K562 (cell line): ENCODE results near the gene ZNF597. TPM values are rescaled to one million over a fixed set of nuclear protein-coding genes. Genes with fewer than 3 reads are reported as not detected.

Source experiments
- CXXC5 ChIP-seq: fragments of 250-450 bp; sonication (Bioruptor Pico); IDR thresholded peaks from 2 replicates; pipeline ENCODE4 v1.8.0; 2022; ENCODE audit warnings: inconsistent platforms, mild to moderate bottlenecking, moderate library complexity
- ELF1 ChIP-seq: fragments of 200-800 bp; sonication (Bioruptor generic); IDR thresholded peaks from 2 replicates; pipeline ENCODE4 v1.6.1; 2016; ENCODE audit warnings: missing genetic modification characterization, missing compliant biosample characterization
- EWSR1 ChIP-seq: fragments of 450-650 bp; IDR thresholded peaks from 2 replicates; pipeline ENCODE4 v1.6.1; 2018; ENCODE audit warnings: borderline replicate concordance, mild to moderate bottlenecking, low read depth, moderate library complexity; ENCODE audit not compliant: partially characterized antibody
- GABPA ChIP-seq: fragments of 200-800 bp; sonication (Bioruptor generic); conservative IDR thresholded peaks from 2 replicates; pipeline ENCODE4 v1.6.1; 2016; ENCODE audit warnings: low read depth, missing genetic modification characterization, missing compliant biosample characterization
- KLF13 ChIP-seq: fragments of 450-650 bp; IDR thresholded peaks from 2 replicates; pipeline ENCODE4 v1.6.1; 2016; ENCODE audit warnings: missing genetic modification characterization, low read depth, mild to moderate bottlenecking, missing compliant biosample characterization, moderate library complexity, borderline replicate concordance
- LARP7 ChIP-seq: fragments of 450-650 bp; IDR thresholded peaks from 2 replicates; pipeline ENCODE4 v1.6.1; 2016
- PHF8 ChIP-seq: fragments of 200-600 bp; sonication (generic); IDR thresholded peaks from 2 replicates; pipeline ENCODE4 v1.6.1; 2012; ENCODE audit warnings: mixed run types, mild to moderate bottlenecking, inconsistent platforms, low read length, moderate library complexity, borderline replicate concordance
- RBFOX2 ChIP-seq: fragments of 200-400 bp; formaldehyde crosslinking; IDR thresholded peaks from 2 replicates; pipeline ENCODE4 v1.6.1; 2017; ENCODE audit warnings: low read depth, mild to moderate bottlenecking, low read length, moderate library complexity
- ZNF174 ChIP-seq: fragments of 250-450 bp; sonication (Bioruptor Pico); IDR thresholded peaks from 2 replicates; pipeline ENCODE4 v1.4.0; 2020; ENCODE audit warnings: mild to moderate bottlenecking
- ZNF586 ChIP-seq: fragments of 450-650 bp; formaldehyde crosslinking; conservative IDR thresholded peaks from 2 replicates; pipeline ENCODE4 v1.4.0; 2020; ENCODE audit warnings: mild to moderate bottlenecking, moderate library complexity
- ZNF766 ChIP-seq: fragments of 200-800 bp; sonication (Bioruptor generic); conservative IDR thresholded peaks from 2 replicates; pipeline ENCODE4 v1.6.1; 2016; ENCODE audit warnings: missing genetic modification characterization, missing compliant biosample characterization
- ZSCAN32 ChIP-seq: fragments of 450-650 bp; formaldehyde crosslinking; IDR thresholded peaks from 2 replicates; pipeline ENCODE4 v1.4.0; 2020; ENCODE audit warnings: mild to moderate bottlenecking, moderate library complexity
- polyA plus RNA-seq, 8 experiments: library from polyadenylated mRNA; depleted of rRNA in 4 of 8; stranded (reverse) in 5 of 8; unstranded in 3 of 8; fragments of >200 nt; fragmentation: Nextera tagmentation in 2 of 8; fragmentation: Illumina TruSeq in 1 of 8; extraction: Ambion mirVana in 2 of 8; extraction: Trizol in 1 of 8; gene quantifications; 2 replicates each; pipeline versions ENCODE4 v1.2.1 to v1.2.3, GENCODE V29; 2011 to 2014; ENCODE audit warnings: inconsistent platforms in 1 of 8, missing spikeins in 1 of 8
- total RNA-seq, 7 experiments: library from RNA; depleted of rRNA in 6 of 7; stranded (reverse); fragments of >200 nt in 6 of 7; fragmentation: Illumina TruSeq in 2 of 7; extraction: Trizol in 2 of 7; gene quantifications; 2 replicates each; pipeline versions ENCODE4 v1.2.1 to v1.2.3, GENCODE V29; 2011 to 2021; ENCODE audit warnings: low replicate concordance in 1 of 7
- TF ChIP-seq, protein P1 (sequence below): fragments of 450-650 bp; IDR thresholded peaks from 2 replicates; pipeline ENCODE4 v1.6.1; 2017; ENCODE audit warnings: mild to moderate bottlenecking, moderate library complexity
- TF ChIP-seq, protein P2 (sequence below): fragments of 450-650 bp; IDR thresholded peaks from 2 replicates; pipeline ENCODE4 v1.6.1; 2016
- TF ChIP-seq, protein P3 (sequence below): fragments of 450-650 bp; conservative IDR thresholded peaks from 2 replicates; pipeline ENCODE4 v1.6.1; 2016; ENCODE audit warnings: missing genetic modification characterization, low read depth, mild to moderate bottlenecking, missing compliant biosample characterization, moderate library complexity
- TF ChIP-seq, protein P4 (sequence below): fragments of 450-650 bp; IDR thresholded peaks from 2 replicates; pipeline ENCODE4 v1.6.1; 2016; ENCODE audit warnings: mild to moderate bottlenecking
- TF ChIP-seq, protein P5 (sequence below): fragments of 250-450 bp; sonication (Bioruptor Pico); IDR thresholded peaks from 2 replicates; pipeline ENCODE4 v1.5.0; 2020; ENCODE audit warnings: mild to moderate bottlenecking, borderline replicate concordance

Gene ZNF597
- total and polyA plus RNA-seq, 9 of the 15 experiments (the other 6 are each of a cell fraction or from before 2014, with no cell fraction given), result 0.14 to 0.68 (median 0.42) TPM

DNA sequence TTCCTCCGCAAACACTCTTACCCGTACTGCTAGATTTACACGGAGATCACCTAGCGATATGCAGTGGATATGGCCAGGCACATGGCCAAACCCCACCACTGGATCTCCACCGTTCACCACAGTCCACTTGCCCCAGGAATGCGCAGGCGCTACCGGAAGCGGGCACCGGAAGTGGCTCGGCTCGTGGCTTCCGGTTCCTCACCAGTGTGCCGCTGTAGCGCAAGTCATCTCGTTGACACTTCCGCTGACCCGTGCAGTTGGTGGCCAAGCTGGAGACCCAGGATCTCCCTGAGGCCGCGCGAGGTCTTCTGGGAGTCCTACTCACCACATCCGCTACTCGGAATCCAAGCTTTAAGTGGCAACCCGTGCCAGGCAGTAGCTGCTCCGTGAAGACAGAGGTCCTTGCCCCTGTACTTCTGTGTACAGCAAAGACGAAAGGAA, 11.5 kb downstream of the ZNF597 start (continued):
- TF ChIP-seq, protein P1, sequence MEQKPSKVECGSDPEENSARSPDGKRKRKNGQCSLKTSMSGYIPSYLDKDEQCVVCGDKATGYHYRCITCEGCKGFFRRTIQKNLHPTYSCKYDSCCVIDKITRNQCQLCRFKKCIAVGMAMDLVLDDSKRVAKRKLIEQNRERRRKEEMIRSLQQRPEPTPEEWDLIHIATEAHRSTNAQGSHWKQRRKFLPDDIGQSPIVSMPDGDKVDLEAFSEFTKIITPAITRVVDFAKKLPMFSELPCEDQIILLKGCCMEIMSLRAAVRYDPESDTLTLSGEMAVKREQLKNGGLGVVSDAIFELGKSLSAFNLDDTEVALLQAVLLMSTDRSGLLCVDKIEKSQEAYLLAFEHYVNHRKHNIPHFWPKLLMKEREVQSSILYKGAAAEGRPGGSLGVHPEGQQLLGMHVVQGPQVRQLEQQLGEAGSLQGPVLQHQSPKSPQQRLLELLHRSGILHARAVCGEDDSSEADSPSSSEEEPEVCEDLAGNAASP, result no peak
- TF ChIP-seq CXXC5, result 0 out of 2 replicates have a peak, but pooled peaks have one; percentile 26
- no peak for TF ChIP-seq ZNF586
- peak; percentile 88 for TF ChIP-seq GABPA (tag)
- TF ChIP-seq, protein P2, sequence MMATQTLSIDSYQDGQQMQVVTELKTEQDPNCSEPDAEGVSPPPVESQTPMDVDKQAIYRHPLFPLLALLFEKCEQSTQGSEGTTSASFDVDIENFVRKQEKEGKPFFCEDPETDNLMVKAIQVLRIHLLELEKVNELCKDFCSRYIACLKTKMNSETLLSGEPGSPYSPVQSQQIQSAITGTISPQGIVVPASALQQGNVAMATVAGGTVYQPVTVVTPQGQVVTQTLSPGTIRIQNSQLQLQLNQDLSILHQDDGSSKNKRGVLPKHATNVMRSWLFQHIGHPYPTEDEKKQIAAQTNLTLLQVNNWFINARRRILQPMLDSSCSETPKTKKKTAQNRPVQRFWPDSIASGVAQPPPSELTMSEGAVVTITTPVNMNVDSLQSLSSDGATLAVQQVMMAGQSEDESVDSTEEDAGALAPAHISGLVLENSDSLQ, result peak; percentile 55
- TF ChIP-seq ZNF174 (CRISPR knock-in tag), result no peak
- TF ChIP-seq LARP7, result no peak
- TF ChIP-seq EWSR1, result no peak
- no peak for TF ChIP-seq KLF13 (tag)
- TF ChIP-seq, protein P3, sequence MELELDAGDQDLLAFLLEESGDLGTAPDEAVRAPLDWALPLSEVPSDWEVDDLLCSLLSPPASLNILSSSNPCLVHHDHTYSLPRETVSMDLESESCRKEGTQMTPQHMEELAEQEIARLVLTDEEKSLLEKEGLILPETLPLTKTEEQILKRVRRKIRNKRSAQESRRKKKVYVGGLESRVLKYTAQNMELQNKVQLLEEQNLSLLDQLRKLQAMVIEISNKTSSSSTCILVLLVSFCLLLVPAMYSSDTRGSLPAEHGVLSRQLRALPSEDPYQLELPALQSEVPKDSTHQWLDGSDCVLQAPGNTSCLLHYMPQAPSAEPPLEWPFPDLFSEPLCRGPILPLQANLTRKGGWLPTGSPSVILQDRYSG (tag), result no peak
- TF ChIP-seq, protein P4, sequence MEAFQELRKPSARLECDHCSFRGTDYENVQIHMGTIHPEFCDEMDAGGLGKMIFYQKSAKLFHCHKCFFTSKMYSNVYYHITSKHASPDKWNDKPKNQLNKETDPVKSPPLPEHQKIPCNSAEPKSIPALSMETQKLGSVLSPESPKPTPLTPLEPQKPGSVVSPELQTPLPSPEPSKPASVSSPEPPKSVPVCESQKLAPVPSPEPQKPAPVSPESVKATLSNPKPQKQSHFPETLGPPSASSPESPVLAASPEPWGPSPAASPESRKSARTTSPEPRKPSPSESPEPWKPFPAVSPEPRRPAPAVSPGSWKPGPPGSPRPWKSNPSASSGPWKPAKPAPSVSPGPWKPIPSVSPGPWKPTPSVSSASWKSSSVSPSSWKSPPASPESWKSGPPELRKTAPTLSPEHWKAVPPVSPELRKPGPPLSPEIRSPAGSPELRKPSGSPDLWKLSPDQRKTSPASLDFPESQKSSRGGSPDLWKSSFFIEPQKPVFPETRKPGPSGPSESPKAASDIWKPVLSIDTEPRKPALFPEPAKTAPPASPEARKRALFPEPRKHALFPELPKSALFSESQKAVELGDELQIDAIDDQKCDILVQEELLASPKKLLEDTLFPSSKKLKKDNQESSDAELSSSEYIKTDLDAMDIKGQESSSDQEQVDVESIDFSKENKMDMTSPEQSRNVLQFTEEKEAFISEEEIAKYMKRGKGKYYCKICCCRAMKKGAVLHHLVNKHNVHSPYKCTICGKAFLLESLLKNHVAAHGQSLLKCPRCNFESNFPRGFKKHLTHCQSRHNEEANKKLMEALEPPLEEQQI, result no peak
- peak; percentile 20; the same call in 1 of the 2 replicates for TF ChIP-seq PHF8
- no peak for TF ChIP-seq ZNF766 (CRISPR knock-in tag)
- TF ChIP-seq ZSCAN32 (CRISPR knock-in tag), result no peak
- TF ChIP-seq ELF1 (tag), result peak; percentile 46; the same call in 1 of the 2 replicates
- peak; percentile 44; the same call in 1 of the 2 replicates for TF ChIP-seq RBFOX2
- TF ChIP-seq, protein P5, sequence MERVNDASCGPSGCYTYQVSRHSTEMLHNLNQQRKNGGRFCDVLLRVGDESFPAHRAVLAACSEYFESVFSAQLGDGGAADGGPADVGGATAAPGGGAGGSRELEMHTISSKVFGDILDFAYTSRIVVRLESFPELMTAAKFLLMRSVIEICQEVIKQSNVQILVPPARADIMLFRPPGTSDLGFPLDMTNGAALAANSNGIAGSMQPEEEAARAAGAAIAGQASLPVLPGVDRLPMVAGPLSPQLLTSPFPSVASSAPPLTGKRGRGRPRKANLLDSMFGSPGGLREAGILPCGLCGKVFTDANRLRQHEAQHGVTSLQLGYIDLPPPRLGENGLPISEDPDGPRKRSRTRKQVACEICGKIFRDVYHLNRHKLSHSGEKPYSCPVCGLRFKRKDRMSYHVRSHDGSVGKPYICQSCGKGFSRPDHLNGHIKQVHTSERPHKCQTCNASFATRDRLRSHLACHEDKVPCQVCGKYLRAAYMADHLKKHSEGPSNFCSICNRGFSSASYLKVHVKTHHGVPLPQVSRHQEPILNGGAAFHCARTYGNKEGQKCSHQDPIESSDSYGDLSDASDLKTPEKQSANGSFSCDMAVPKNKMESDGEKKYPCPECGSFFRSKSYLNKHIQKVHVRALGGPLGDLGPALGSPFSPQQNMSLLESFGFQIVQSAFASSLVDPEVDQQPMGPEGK (CRISPR knock-in tag), result no peak
